Cerebellar cortex (tissue), 1 donor: ENCODE results near the gene SERPIND1.
"Not testable (repeated sequence)": the region's sequence is repeated elsewhere in the genome, so short reads cannot be mapped to it uniquely, and the experiment has no call there.

Experiments
- DNase-seq: peaks from one replicate; pipeline ENCODE4 v3.0.0-alpha.2; 2015; ENCODE audit warnings: low spot score

The SERPIND1 gene

GRCh38 chr22:20815477-20816050 lies 41.7 kb downstream of the SERPIND1 start:
- no peak for DNase-seq

GRCh38 chr22:20816559-20816958 lies 42.6 kb downstream of the SERPIND1 start:
- DNase-seq: no peak

- DNase-seq: no peak
Measured at GRCh38 chr22:20818471-20818870, 44.6 kb downstream of the SERPIND1 start.

- DNase-seq: no peak
Measured at GRCh38 chr22:20819471-20819870, 45.6 kb downstream of the SERPIND1 start.

GRCh38 chr22:20821717-20822239 lies 47.9 kb downstream of the SERPIND1 start:
- not testable (repeated sequence) for DNase-seq

- no peak for DNase-seq
Measured at GRCh38 chr22:20822240-20822639, 48.3 kb downstream of the SERPIND1 start.

- no peak for DNase-seq
Measured at GRCh38 chr22:20823264-20823663, 49.4 kb downstream of the SERPIND1 start.

- DNase-seq: not testable (repeated sequence)
Measured at GRCh38 chr22:20825216-20825615, 51.3 kb downstream of the SERPIND1 start.

GRCh38 chr22:20825624-20826023 lies 51.7 kb downstream of the SERPIND1 start:
- DNase-seq: no peak

- not testable (repeated sequence) for DNase-seq
Measured at GRCh38 chr22:20826373-20827152, 52.6 kb downstream of the SERPIND1 start.

- DNase-seq: no peak
Measured at GRCh38 chr22:20829491-20830134, 55.7 kb downstream of the SERPIND1 start.

- no peak for DNase-seq
Measured at GRCh38 chr22:20833225-20833665, 59.3 kb downstream of the SERPIND1 start.

GRCh38 chr22:20834206-20834605 lies 60.3 kb downstream of the SERPIND1 start:
- no peak for DNase-seq

GRCh38 chr22:20834725-20835124 lies 60.8 kb downstream of the SERPIND1 start:
- DNase-seq: no peak
